PC-3 (cell line): ENCODE measurements around the gene KSR1.

Experiments
- CTCF ChIP-seq: fragments of 300-600 bp; sonication (generic); conservative IDR thresholded peaks from 2 replicates; pipeline ENCODE4 v1.5.1; 2017; ENCODE audit warnings: antibody characterized with exemption, low read depth, mild to moderate bottlenecking, low read length
- EZH2 ChIP-seq: fragments of 300-600 bp; sonication (generic); IDR thresholded peaks from one replicate; pipeline ENCODE4 v1.6.1; 2017; ENCODE audit warnings: antibody characterized with exemption, mild to moderate bottlenecking, low read length; ENCODE audit not compliant: unreplicated experiment

DNA sequence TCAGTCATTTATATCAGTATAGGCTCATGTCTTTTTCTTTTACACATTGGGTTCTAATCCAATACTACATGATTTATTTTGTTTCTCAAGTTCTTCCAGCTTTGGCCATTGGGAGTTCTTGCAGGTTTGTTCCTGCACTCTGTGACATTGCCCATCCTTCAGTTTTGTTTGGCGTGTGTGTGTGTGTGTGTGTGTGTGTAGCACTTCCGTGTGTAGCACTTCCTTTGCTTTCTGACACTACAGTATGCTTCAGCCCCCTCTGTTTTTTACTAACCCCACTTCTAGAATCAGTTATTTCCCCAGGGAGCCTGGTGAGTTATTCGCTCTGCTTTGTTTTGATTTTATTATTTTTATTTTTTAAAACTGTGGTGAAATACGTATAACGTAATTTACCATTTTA, 99.1 kb downstream of the KSR1 start:
- TF ChIP-seq CTCF (no peak), EZH2 (no peak)
